ENCODE measurements around the gene SDHAF3.

DNA sequence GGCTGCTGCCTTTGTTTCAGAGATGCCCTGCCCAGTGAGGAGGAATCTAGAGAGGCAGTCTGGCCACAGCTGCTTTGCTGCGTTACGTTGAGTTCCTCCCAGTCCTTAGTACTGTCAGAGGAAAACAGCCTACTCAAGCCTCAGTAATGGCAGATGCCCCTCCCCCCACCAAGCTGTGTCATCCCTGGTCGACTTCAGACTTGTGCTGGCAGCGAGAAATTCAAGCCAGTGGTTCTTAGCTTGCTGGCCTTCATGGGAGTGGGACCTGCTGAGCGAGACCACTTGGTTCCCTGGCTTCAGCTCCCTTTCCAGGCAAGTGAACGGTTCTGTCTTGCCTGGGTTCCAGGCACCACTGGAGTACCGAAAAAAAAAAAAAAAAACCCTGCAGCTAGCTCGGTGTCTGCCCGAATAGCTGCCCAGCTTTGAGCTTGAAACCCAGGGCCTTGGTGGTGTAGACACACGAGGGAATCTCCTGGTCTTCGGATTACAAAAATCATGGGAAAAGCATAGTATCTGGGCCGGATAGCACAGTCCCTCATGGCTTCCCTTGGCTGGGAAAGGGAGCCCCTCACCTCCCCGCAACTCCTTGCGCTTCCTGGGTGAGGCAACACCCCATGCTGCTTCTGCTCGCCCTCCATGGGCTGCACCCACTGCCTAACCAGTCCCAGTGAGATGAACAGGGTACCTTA is 9.1 kb downstream of the SDHAF3 start:
- TF ChIP-seq, protein P1, sequence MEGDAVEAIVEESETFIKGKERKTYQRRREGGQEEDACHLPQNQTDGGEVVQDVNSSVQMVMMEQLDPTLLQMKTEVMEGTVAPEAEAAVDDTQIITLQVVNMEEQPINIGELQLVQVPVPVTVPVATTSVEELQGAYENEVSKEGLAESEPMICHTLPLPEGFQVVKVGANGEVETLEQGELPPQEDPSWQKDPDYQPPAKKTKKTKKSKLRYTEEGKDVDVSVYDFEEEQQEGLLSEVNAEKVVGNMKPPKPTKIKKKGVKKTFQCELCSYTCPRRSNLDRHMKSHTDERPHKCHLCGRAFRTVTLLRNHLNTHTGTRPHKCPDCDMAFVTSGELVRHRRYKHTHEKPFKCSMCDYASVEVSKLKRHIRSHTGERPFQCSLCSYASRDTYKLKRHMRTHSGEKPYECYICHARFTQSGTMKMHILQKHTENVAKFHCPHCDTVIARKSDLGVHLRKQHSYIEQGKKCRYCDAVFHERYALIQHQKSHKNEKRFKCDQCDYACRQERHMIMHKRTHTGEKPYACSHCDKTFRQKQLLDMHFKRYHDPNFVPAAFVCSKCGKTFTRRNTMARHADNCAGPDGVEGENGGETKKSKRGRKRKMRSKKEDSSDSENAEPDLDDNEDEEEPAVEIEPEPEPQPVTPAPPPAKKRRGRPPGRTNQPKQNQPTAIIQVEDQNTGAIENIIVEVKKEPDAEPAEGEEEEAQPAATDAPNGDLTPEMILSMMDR (IDR thresholded peaks at IDR 0.05), result no peak
- no peak for TF ChIP-seq MYC (IDR thresholded peaks at IDR 0.05; ENCODE audit: borderline replicate concordance, low read length)

Measured in A549 (cell line).